ENCODE measurements around the gene ATOSB.

ATOSB gene

DNA sequence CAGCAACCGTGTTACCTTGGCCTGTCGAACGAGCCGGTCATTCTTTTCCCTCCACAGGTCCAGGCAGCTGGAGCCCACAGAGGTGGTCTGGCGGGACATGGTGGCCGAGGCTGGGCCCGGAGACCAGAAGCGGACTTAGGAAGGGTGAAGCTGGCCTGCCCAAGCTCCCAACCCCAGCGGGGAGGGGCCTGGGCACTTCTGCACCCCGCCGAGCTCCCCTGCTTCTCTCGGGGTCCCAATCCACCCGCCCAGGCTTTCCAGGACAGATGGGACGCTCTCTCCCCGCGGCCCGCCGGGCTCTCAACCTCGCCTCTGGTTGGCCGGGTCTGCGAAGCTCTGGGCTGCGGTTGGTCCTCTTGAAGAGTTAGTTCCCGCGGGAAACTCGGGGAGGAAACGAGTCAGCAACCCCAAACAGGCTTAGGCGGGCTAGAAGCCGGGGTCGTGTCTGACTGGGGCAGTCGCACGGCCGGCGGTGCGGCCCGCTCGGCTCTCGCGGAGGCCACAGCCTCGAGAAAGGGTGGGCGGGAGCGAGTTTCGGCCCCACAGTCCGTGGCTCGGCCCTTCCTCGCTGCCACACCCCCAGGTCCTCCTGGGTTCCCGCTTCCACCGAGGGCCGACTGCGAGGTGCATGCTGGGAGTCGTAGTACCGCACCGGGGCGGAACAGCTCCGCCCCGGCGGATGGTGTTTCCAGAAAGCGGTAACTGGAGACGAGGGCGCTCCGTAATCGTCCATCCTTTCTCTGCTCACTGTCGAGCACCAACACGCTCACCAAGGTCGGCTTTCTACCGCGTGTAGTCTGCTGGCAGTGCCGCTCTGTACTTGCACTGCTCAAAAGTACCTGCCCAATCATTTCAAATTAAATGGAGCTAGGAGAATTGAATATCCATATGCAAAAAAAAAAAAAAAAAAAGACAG is 36.0 kb downstream of the ATOSB start, which contains the start of gene FANCG:
FANCG (minus strand) TSS at position 517 of the 916 bp plus-strand sequence; CDS start at position 99, 418 bp downstream.
- no peak for TF ChIP-seq ZNF274 (IDR thresholded peaks at IDR 0.05; ENCODE audit: low read depth, low read length)
- H3K4me3 ChIP-seq (ENCODE audit: low read length) = peak within 1 kb of the TSS; percentile 56

DNA sequence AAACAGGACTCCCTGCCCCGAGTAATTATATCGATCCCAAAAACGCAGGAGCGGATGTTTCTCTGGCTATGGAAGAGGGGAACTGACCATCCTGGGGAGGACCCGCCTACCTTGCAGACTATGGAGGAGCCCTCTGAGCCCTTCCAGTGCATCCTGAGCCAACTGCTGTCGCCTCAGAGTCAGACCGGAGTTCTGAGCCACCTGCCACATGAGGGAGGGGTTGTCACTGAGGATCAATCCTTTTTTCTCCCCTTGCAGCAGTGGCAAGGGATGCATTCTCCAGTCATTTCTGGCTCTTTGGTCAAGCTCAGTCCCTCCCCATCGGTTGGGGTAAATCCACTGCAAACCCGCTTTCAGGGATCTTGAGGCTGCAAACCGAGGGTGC is 36.6 kb downstream of the ATOSB start:
- no peak for TF ChIP-seq ZNF274 (IDR thresholded peaks at IDR 0.05; ENCODE audit: low read depth, low read length)
- H3K4me3 ChIP-seq (ENCODE audit: low read length) = peak overlapping the region; percentile 56

DNA sequence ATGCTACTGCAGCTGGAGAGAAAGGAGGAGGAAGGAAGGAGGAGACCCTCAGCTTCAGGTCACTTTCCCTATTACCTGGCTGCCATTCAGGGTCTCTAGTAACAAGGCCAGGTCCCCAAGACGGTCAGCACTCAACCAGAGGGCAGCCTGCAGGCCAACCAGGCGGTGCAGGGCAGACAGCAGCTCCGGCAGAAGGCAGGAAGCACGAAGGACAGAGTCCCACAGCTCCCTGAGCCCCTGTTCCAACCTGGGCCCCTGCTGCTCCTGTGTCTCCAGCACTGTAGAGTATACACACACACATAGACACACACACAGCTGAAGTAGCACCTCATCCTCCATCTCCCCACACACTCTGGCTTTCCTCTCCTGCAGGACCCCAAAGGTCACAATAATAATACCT is 37.6 kb downstream of the ATOSB start:
- TF ChIP-seq ZNF274 (IDR thresholded peaks at IDR 0.05; ENCODE audit: low read depth, low read length) = no peak
- H3K4me3 ChIP-seq (ENCODE audit: low read length) = peak overlapping the region; percentile 56; the same call in 1 of the 2 replicates

DNA sequence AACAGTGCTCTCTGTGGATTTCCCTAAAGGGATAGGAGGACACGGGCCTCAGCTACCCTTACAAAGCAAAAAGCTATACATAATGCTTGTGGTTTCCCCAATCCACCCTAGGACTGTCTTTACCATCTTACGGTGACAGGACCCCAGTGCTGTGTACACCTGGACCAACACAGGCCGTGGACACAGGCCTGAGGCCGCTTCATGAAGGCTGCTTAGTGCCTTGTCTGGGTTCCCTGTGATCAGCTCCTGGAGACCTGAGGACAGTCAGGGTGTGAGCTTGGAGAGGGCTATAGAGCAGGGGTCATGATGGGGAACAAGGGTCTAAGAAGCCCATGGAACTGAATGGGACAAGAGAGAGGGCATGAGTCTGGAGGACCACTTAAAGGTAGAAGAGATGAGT is 38.8 kb downstream of the ATOSB start:
- no peak for TF ChIP-seq ZNF274 (IDR thresholded peaks at IDR 0.05; ENCODE audit: low read depth, low read length)
- no peak overlapping the region for H3K4me3 ChIP-seq (ENCODE audit: low read length)

DNA sequence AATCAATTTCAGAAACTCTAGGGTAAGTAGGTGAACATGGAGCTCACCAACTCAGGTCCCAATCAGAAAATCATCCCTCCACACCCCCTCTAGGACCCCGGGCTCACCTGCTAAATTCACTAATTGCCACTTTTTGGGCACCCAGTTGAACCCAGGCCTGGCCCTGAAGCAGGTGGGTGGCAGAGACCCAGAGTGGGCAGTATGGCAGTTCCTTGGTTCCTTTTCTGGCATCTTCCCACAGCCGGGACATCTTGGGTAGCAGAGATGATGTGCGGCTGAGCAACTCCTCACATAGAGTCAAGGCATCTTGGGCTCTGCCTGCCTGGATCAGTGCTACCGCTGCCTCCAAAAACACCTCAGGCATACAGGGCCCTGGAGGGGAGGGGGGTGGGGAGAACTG is 40.3 kb downstream of the ATOSB start:
- H3K4me3 ChIP-seq (ENCODE audit: low read length) = no peak overlapping the region
- TF ChIP-seq ZNF274 (IDR thresholded peaks at IDR 0.05; ENCODE audit: low read depth, low read length) = no peak

DNA sequence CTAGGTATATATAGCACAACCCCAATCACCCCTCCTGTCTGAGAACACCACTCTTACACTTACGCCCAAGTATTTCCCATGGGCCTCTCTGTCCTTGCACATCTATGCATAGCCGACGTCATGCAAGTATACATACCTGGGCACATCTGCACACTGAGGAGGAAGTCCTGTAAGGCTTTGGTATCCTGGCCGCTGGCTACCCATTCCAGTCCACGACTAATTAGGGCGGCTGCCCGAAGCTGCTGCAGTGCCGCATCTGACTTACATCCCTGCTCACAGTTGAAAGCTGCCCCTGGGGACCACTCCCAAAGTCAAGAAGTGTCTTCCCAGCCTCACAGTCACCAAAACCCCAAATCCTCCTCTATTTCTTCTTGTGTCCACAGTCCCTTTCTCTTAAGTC is 40.9 kb downstream of the ATOSB start:
- no peak for TF ChIP-seq ZNF274 (IDR thresholded peaks at IDR 0.05; ENCODE audit: low read depth, low read length)
- H3K4me3 ChIP-seq (ENCODE audit: low read length) = no peak overlapping the region

DNA sequence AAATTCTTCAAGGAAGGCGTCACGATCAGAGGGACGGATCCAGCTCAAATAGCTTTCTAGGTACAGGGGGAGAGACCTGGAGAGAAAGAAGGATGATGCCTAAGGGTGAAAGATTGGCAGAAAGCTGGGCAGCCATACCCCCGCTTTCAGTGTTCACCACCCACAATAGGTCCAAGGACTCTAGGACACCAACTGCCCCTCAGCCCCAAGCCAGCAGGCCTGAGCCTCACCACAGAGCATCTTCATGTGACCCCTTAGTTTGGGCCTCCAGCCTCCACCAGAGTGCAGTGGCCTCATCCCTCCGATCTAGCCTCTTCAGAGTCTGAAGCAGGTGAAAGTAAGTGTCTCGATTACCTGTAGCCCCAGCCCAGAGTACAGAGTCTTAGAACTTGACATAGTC is 41.5 kb downstream of the ATOSB start:
- no peak overlapping the region for H3K4me3 ChIP-seq (ENCODE audit: low read length)
- no peak for TF ChIP-seq ZNF274 (IDR thresholded peaks at IDR 0.05; ENCODE audit: low read depth, low read length)

DNA sequence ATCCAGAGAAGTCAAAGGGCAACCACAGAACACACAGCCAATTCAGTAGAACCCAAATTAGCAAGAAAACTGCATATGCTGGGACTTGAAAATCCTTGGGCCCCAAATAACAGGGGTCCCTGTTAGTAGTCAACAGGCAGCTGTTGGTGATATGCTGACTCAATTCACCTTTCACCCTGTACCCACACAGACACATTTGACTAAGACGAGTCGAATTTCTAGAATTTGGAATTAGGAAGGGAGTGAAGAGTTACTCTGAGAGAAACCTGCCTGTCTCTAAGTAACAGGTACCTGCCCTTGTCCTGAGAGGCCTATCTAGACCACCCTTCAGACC is 42.4 kb downstream of the ATOSB start:
- H3K4me3 ChIP-seq (ENCODE audit: low read length) = no peak overlapping the region; the same call in 1 of the 2 replicates
- no peak for TF ChIP-seq ZNF274 (IDR thresholded peaks at IDR 0.05; ENCODE audit: low read depth, low read length)

DNA sequence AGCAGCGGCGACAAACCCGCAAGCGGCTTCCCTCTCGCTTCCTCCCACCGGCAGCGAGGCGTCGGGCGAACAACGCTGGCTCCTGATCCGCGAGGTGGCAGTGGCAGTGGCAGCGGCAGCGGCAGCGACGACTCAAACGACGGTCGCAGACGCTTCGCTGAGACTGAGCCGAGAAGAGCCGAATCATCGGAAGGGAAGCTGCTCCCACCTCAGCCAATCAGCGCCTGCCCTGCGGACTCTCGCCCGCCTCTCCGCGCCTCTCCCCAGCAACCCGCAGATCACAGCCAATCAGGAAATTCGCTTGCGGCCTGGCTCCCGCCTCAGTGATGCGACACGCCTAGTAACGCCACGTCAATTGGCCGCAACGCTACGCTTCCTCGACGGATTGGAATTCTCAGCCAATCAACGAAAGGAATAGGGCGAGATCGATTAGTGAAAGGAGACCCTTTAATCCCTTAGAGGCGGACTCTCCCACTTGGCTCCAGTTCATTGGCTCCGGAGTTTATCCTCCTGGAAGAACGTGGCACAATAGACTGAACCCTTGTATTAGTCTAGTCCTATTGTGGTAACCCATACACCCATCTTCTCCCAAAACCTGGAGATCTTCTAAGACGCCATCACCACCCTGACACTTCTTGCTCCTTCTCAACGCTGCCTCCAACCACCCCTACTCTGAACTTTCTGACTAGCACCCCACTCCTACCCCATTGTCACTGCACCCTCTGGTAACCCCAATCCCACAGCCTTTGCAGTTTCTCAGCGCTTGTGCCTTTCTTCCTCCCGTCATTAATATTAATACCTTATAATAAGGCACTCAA is 43.0 kb downstream of the ATOSB start, which contains the start of gene VCP:
VCP (minus strand) TSS at position 165 of the 818 bp plus-strand sequence. CDS start 272 bp downstream, outside the sequence.
- peak within 1 kb of the TSS; percentile 94 for H3K4me3 ChIP-seq (ENCODE audit: low read length)
- no peak for TF ChIP-seq ZNF274 (IDR thresholded peaks at IDR 0.05; ENCODE audit: low read depth, low read length)

DNA sequence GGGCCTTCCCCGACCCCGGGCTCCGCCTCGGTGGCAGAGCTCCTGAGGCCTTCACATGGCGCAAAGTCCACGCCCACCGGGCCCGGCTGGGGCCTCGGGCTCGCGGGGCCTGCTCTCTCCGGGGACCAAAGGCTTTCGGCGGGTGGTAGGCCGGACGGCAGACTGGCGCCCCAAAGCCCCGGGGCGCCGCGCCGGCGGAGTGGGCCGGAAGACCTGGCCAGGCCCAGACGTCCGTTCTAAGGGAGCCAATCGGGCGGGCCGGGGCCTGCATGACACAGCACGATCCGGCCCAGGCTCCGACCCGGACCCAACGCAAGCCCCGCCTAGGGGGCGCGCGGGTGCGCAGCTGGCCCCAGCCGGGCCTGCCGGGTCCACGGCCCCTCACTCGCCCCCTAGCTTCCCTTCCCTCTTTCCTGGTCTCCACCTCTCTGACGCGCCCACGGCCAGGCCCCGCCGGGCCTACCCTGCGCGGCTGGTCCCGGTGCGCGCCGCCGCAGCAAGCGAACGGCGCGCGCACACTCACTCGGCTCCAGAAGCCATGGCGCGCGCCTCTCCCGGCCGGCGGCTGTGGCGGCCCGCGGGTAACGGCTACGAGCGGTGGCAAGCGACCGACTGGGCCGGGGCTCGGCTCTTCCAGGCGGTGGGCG is 43.7 kb downstream of the ATOSB start:
- no peak for TF ChIP-seq ZNF274 (IDR thresholded peaks at IDR 0.05; ENCODE audit: low read depth, low read length)
- peak overlapping the region; percentile 94 for H3K4me3 ChIP-seq (ENCODE audit: low read length)

DNA sequence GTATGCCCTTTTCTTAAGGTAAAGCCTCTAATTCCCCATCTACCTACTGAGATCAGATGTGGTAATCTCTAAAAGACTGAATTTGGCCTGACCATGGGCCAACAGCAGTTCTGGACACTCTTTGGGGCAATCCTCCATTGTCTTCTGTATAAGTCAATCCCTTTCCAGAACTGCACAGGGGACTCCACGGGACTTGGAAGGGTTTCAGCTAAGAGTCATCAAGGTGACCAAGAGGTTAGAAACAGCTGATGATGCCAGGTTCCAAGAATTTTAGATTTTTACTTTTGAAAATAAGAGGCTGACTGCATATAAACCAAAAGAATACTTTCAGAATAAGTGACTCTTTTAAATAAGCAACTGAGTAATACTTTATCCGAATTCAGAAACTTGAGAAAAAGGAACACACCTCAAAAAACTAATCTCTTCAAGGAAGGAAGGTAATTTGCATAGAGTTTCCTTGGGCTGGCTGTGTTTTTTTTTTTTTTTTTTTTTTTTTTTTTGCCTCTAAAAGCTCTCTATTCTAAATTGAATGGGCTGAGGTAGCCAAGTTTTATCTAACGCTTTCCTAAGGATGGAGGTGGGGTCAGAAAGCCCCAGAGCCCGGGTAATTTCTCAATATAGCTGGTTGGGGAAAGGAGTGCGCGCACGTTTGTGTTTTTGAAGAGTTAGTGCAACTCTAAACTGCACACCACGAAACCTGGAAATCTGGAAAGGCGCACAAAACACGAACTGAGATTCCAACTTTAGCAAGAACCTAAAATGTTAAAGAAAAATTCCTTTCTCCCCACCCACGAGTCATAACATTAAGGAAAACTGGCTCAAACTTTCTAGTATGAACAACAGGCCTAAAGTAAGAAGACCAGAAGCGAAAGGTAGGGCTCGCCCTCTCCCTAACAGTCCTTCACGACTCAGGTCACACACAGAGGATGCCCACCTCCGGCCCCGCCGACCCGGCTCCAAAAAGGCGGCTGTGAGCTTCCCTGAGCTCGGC is 44.5 kb downstream of the ATOSB start:
- peak overlapping the region; percentile 94 for H3K4me3 ChIP-seq (ENCODE audit: low read length)
- TF ChIP-seq ZNF274 (IDR thresholded peaks at IDR 0.05; ENCODE audit: low read depth, low read length) = no peak

DNA sequence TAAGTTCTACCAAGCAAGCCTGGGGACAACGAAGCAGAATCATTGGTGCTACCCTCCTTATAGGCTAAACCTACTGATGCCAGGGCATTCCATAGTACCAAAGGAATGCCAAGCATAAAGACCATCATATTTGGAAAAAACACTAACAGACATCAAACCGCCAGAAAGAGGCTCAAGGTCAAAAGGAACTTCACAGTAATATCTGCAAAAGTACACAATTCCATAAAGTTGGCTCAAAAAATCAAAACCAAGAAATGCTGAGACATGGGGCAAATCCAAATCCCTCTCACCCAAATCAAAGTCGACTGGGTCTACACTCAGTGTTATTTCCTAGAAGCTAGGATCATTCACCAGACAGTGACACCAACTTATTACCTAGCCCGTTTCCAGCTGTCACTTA is 46.6 kb downstream of the ATOSB start:
- no peak for TF ChIP-seq ZNF274 (IDR thresholded peaks at IDR 0.05; ENCODE audit: low read depth, low read length)
- no peak overlapping the region for H3K4me3 ChIP-seq (ENCODE audit: low read length)

DNA sequence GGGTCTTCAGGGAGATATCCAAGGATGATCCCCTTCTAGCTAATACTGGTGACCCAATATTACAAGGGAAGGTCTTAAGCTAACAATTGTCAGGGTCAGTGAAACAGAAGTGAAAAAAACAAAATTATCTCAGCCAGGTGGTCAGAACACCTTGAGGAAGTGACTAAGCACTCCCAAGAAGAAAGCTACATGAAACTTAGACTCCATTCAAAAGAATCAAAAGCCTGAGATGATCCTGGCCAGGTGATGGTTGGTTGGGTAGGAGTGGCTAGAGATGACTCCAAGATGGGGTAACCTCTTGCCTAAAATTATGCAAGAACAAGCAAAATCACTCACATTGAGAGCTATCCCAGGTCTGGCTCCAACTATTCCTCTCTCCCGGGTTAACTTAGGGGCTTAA is 48.6 kb downstream of the ATOSB start:
- no peak overlapping the region for H3K4me3 ChIP-seq (ENCODE audit: low read length)
- TF ChIP-seq ZNF274 (IDR thresholded peaks at IDR 0.05; ENCODE audit: low read depth, low read length) = no peak
